OCI-LY1 (cell line): Measurements from ENCODE around the gene CACNA1C.

Experiments used
- H2AFZ ChIP-seq: fragments of 200-600 bp; sonication (generic), shearing (Covaris generic); 2 replicates; pipeline ENCODE4 v1.6.0; 2014; ENCODE audit warnings: antibody characterized with exemption, mild to moderate bottlenecking, low read length
- H3F3A ChIP-seq: fragments of 200-600 bp; sonication (generic), shearing (Covaris generic); 2 replicates; pipeline ENCODE4 v1.6.0; 2014; ENCODE audit warnings: mild to moderate bottlenecking, antibody characterized with exemption, low read length, moderate library complexity; ENCODE audit not compliant: insufficient read depth
- H3K27ac ChIP-seq: fragments of 200-600 bp; sonication (generic); 2 replicates; pipeline ENCODE4 v1.5.1; 2014; ENCODE audit warnings: low read length, mixed run types, mild to moderate bottlenecking, low read depth; ENCODE audit not compliant: poor library complexity, severe bottlenecking
- H3K27me3 ChIP-seq: fragments of 200-600 bp; sonication (generic); 2 replicates; pipeline ENCODE4 v1.6.0; 2014; ENCODE audit warnings: antibody characterized with exemption, mild to moderate bottlenecking, low read length, moderate library complexity; ENCODE audit not compliant: insufficient read depth
- H3K36me3 ChIP-seq: fragments of 200-600 bp; sonication (generic); 2 replicates; pipeline ENCODE4 v1.6.1; 2014; ENCODE audit warnings: mild to moderate bottlenecking, antibody characterized with exemption, low read length, moderate library complexity, mixed read lengths; ENCODE audit not compliant: insufficient read depth
- H3K4me1 ChIP-seq: fragments of 200-600 bp; sonication (generic); 2 replicates; pipeline ENCODE4 v1.5.1; 2014; ENCODE audit warnings: mild to moderate bottlenecking, low read length, moderate library complexity; ENCODE audit not compliant: insufficient read depth, severe bottlenecking
- H3K4me2 ChIP-seq: fragments of 200-600 bp; sonication (generic), shearing (Covaris generic); 2 replicates; pipeline ENCODE4 v1.6.1; 2014; ENCODE audit warnings: low read length
- H3K4me3 ChIP-seq: fragments of 200-600 bp; sonication (generic); 2 replicates; pipeline ENCODE4 v1.5.1; 2014; ENCODE audit warnings: low read length, low read depth, mild to moderate bottlenecking, mixed read lengths; ENCODE audit not compliant: poor library complexity, severe bottlenecking
- H3K79me2 ChIP-seq: fragments of 200-600 bp; shearing (Covaris generic); 2 replicates; pipeline ENCODE4 v1.6.1; 2016; ENCODE audit warnings: mixed run types, low read length, mixed read lengths; ENCODE audit not compliant: insufficient read depth
- H3K9ac ChIP-seq: fragments of 200-600 bp; sonication (generic), shearing (Covaris generic); 2 replicates; pipeline ENCODE4 v1.6.1; 2014; ENCODE audit warnings: mild to moderate bottlenecking, low read length, mixed read lengths
- H3K9me2 ChIP-seq: fragments of 200-600 bp; sonication (generic), shearing (Covaris generic); 2 replicates; pipeline ENCODE4 v1.6.1; 2014; ENCODE audit warnings: low read depth, mild to moderate bottlenecking, low read length, mixed read lengths
- H3K9me3 ChIP-seq: fragments of 200-600 bp; shearing (Covaris generic); 2 replicates; pipeline ENCODE4 v1.6.1; 2014; ENCODE audit warnings: low read length, mixed read lengths
- H4K20me1 ChIP-seq: fragments of 200-600 bp; sonication (generic), shearing (Covaris generic); 2 replicates; pipeline ENCODE4 v1.6.0; 2016; ENCODE audit warnings: mild to moderate bottlenecking, low read length; ENCODE audit not compliant: insufficient read depth
- CTCF ChIP-seq: fragments of 200-600 bp; sonication (generic), shearing (Covaris generic); IDR thresholded peaks from 2 replicates; pipeline ENCODE4 v1.5.1; 2017; ENCODE audit warnings: mild to moderate bottlenecking, antibody characterized with exemption, low read length, moderate library complexity, mixed read lengths
- EZH2 ChIP-seq: fragments of 200-600 bp; sonication (generic), shearing (Covaris generic); IDR thresholded peaks from 2 replicates; pipeline ENCODE4 v1.8.0; 2017; ENCODE audit warnings: borderline replicate concordance, mixed run types, mild to moderate bottlenecking, antibody characterized with exemption, low read length, moderate library complexity, mixed read lengths

CACNA1C gene

GRCh38 chr12:2642896-2643425, 590.2 kb downstream of the CACNA1C start:
- H3K9me2 ChIP-seq: no peaks in the 10 kb centered on the region
- H3K4me3 ChIP-seq: no peak overlapping the region
- no peak overlapping the region for H3K27ac ChIP-seq
- no peaks in the 10 kb centered on the region for H3K36me3 ChIP-seq
- no peaks in the 10 kb centered on the region for H3K79me2 ChIP-seq
- no peaks in the 10 kb centered on the region for H3K9me3 ChIP-seq
- H3K4me2 ChIP-seq: no peak overlapping the region
- no peak overlapping the region for H3K9ac ChIP-seq
- TF ChIP-seq CTCF (no peak), EZH2 (no peak)
- H3K4me1 ChIP-seq: no peaks in the 10 kb centered on the region
- H3K27me3 ChIP-seq: 0 out of 2 replicates have a peak, but pooled peaks cover 14% of the 10 kb centered on the region
- H3F3A ChIP-seq: no peaks in the 10 kb centered on the region
- H4K20me1 ChIP-seq: no peaks in the 10 kb centered on the region
- no peak overlapping the region for H2AFZ ChIP-seq

DNA sequence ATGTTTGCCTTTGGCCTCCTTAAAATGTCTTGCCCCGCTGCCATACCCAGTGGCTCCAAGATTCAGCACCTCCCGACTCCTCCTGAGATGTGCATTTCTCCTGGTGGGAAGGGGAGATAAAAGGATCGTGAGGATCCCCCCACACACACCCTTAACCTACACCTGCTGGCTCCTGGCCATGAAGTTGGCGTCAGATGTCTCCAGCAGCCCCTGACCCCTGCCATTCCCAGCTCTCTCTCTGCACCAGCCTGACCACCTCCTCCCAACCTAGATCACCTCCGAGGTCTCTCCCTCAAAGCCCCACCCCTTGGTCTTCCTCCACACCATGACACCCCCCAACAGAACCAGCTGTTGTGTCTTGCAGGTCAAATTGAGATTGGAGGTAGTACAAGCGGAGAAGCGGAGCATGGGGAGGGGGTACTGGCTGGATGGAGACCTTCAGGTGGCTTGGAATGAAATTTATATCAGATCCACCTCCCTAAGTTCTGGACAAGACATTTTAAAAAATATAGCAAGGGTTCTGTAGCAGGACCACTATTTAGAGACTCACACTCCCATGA, 590.9 kb downstream of the CACNA1C start:
- H3K9me3 ChIP-seq: no peaks in the 10 kb centered on the region
- H2AFZ ChIP-seq: no peak overlapping the region
- H3K79me2 ChIP-seq: no peaks in the 10 kb centered on the region
- H3F3A ChIP-seq: no peaks in the 10 kb centered on the region
- H4K20me1 ChIP-seq: no peaks in the 10 kb centered on the region
- TF ChIP-seq CTCF (no peak), EZH2 (no peak)
- no peak overlapping the region for H3K4me3 ChIP-seq
- H3K9me2 ChIP-seq: no peaks in the 10 kb centered on the region
- no peak overlapping the region for H3K27ac ChIP-seq
- H3K4me2 ChIP-seq: no peak overlapping the region
- H3K4me1 ChIP-seq: no peaks in the 10 kb centered on the region
- 0 out of 2 replicates have a peak, but pooled peaks cover 15% of the 10 kb centered on the region for H3K27me3 ChIP-seq
- no peaks in the 10 kb centered on the region for H3K36me3 ChIP-seq
- no peak overlapping the region for H3K9ac ChIP-seq

GRCh38 chr12:2644683-2645405, 592.1 kb downstream of the CACNA1C start:
- H3K27ac ChIP-seq: no peak overlapping the region
- H4K20me1 ChIP-seq: no peaks in the 10 kb centered on the region
- no peaks in the 10 kb centered on the region for H3K9me3 ChIP-seq
- no peak overlapping the region for H3K9ac ChIP-seq
- H3F3A ChIP-seq: no peaks in the 10 kb centered on the region
- no peaks in the 10 kb centered on the region for H3K4me1 ChIP-seq
- H3K4me3 ChIP-seq: no peak overlapping the region
- H2AFZ ChIP-seq: no peak overlapping the region
- no peak overlapping the region for H3K4me2 ChIP-seq
- H3K36me3 ChIP-seq: no peaks in the 10 kb centered on the region
- H3K9me2 ChIP-seq: no peaks in the 10 kb centered on the region
- H3K27me3 ChIP-seq: 0 out of 2 replicates have a peak, but pooled peaks cover 14% of the 10 kb centered on the region
- H3K79me2 ChIP-seq: no peaks in the 10 kb centered on the region
- no peak for TF ChIP-seq CTCF
- no peak for TF ChIP-seq EZH2
